ENCODE data around the gene IL1B.

IL1B gene

GRCh38 chr2:112836695-112837117 lies at the start of gene IL1B:
Gene IL1B, minus strand, starts transcription at chr2:112836779. Its CDS starts 550 bp downstream, at chr2:112836229.
- Histone ChIP-seq H3K27ac (ENCODE audit: low read depth, low read length) (no peak within 1 kb of the TSS), H3K4me3 (ENCODE audit: low read length) (no peak within 1 kb of the TSS), H3K9me2 (replicated peaks; ENCODE audit: control insufficient read depth, low read length) (no peaks in the 10 kb centered on the region), H3K36me3 (ENCODE audit: control insufficient read depth, low read length) (no peaks in the 10 kb centered on the region), H4K20me1 (ENCODE audit: control insufficient read depth, insufficient read depth, low read depth, low read length) (no peaks in the 10 kb centered on the region), H3K9me3 (ENCODE audit: control insufficient read depth, insufficient read depth, low read length) (no peaks in the 10 kb centered on the region), H3F3A (ENCODE audit: control insufficient read depth, insufficient read depth) (no peaks in the 10 kb centered on the region), H3K4me2 (ENCODE audit: low read length) (no peak within 1 kb of the TSS), H3K27me3 (ENCODE audit: control insufficient read depth, low read length) (peaks cover 25% of the 10 kb centered on the region), H3K4me1 (ENCODE audit: control insufficient read depth, low read length) (peaks cover 7% of the 10 kb centered on the region), H3K79me2 (ENCODE audit: control insufficient read depth, low read length) (no peaks in the 10 kb centered on the region)
- no peak for TF ChIP-seq EZH2phosphoT487 (IDR thresholded peaks at IDR 0.05; ENCODE audit: borderline replicate concordance, low read length)
- no peak for TF ChIP-seq CTCF (IDR thresholded peaks at IDR 0.05; ENCODE audit: low read depth, low read length, poor library complexity, severe bottlenecking)

- H3K4me2 ChIP-seq (ENCODE audit: low read length) = no peak overlapping the region
- peaks cover 5% of the 10 kb centered on the region for H3K4me1 ChIP-seq (ENCODE audit: control insufficient read depth, low read length)
- H3K27ac ChIP-seq (ENCODE audit: low read depth, low read length) = no peak overlapping the region
- no peaks in the 10 kb centered on the region for H3F3A ChIP-seq (ENCODE audit: control insufficient read depth, insufficient read depth)
- no peaks in the 10 kb centered on the region for H3K36me3 ChIP-seq (ENCODE audit: control insufficient read depth, low read length)
- no peaks in the 10 kb centered on the region for H3K9me3 ChIP-seq (ENCODE audit: control insufficient read depth, insufficient read depth, low read length)
- TF ChIP-seq EZH2phosphoT487 (IDR thresholded peaks at IDR 0.05; ENCODE audit: borderline replicate concordance, low read length) = no peak
- no peak for TF ChIP-seq CTCF (IDR thresholded peaks at IDR 0.05; ENCODE audit: low read depth, low read length, poor library complexity, severe bottlenecking)
- no peaks in the 10 kb centered on the region for H4K20me1 ChIP-seq (ENCODE audit: control insufficient read depth, insufficient read depth, low read depth, low read length)
- H3K9me2 ChIP-seq (replicated peaks; ENCODE audit: control insufficient read depth, low read length) = no peaks in the 10 kb centered on the region
- no peak overlapping the region for H3K4me3 ChIP-seq (ENCODE audit: low read length)
- H3K27me3 ChIP-seq (ENCODE audit: control insufficient read depth, low read length) = 0 out of 2 replicates have a peak, but pooled peaks cover 2% of the 10 kb centered on the region
- H3K79me2 ChIP-seq (ENCODE audit: control insufficient read depth, low read length) = no peaks in the 10 kb centered on the region
Observed at GRCh38 chr2:112886291-112886690, 49.7 kb upstream of the IL1B start.

GRCh38 chr2:112885506-112885902 lies 48.9 kb upstream of the IL1B start:
- H3K27ac ChIP-seq (ENCODE audit: low read depth, low read length) = no peak overlapping the region
- H3K9me3 ChIP-seq (ENCODE audit: control insufficient read depth, insufficient read depth, low read length) = no peaks in the 10 kb centered on the region
- H3K4me1 ChIP-seq (ENCODE audit: control insufficient read depth, low read length) = peaks cover 13% of the 10 kb centered on the region
- no peaks in the 10 kb centered on the region for H3K36me3 ChIP-seq (ENCODE audit: control insufficient read depth, low read length)
- no peaks in the 10 kb centered on the region for H3K79me2 ChIP-seq (ENCODE audit: control insufficient read depth, low read length)
- H3K9me2 ChIP-seq (replicated peaks; ENCODE audit: control insufficient read depth, low read length) = no peaks in the 10 kb centered on the region
- H3F3A ChIP-seq (ENCODE audit: control insufficient read depth, insufficient read depth) = no peaks in the 10 kb centered on the region
- no peak overlapping the region for H3K4me3 ChIP-seq (ENCODE audit: low read length)
- TF ChIP-seq EZH2phosphoT487 (IDR thresholded peaks at IDR 0.05; ENCODE audit: borderline replicate concordance, low read length) (no peak), CTCF (IDR thresholded peaks at IDR 0.05; ENCODE audit: low read depth, low read length, poor library complexity, severe bottlenecking) (no peak)
- 0 out of 2 replicates have a peak, but pooled peaks cover 2% of the 10 kb centered on the region for H3K27me3 ChIP-seq (ENCODE audit: control insufficient read depth, low read length)
- no peaks in the 10 kb centered on the region for H4K20me1 ChIP-seq (ENCODE audit: control insufficient read depth, insufficient read depth, low read depth, low read length)
- no peak overlapping the region for H3K4me2 ChIP-seq (ENCODE audit: low read length)

Measured in DOHH2 (cell line).